GM12878 (cell line): ENCODE data around the gene PIK3R5. TPM values are rescaled to one million over a fixed set of nuclear protein-coding genes. Genes with fewer than 3 reads are reported as not detected.
A peak's percentile ranks its signal among the peaks of the same experiment; 100 is the strongest.

ENCODE experiments used
- BCL3 ChIP-seq: IDR thresholded peaks from 2 replicates; pipeline ENCODE4 v1.6.1; 2011; ENCODE audit warnings: borderline replicate concordance, low read depth, mild to moderate bottlenecking, moderate library complexity, low read length; ENCODE audit not compliant: insufficient read depth, poor library complexity, severe bottlenecking
- CREM ChIP-seq: IDR thresholded peaks from 2 replicates; pipeline ENCODE4 v1.6.1; 2014; ENCODE audit warnings: antibody characterized with exemption, low read depth
- HDGF ChIP-seq: fragments of 450-650 bp; IDR thresholded peaks from 2 replicates; pipeline ENCODE4 v1.6.1; 2016; ENCODE audit warnings: antibody characterized with exemption
- IKZF1 ChIP-seq: fragments of 450-650 bp; conservative IDR thresholded peaks from 2 replicates; pipeline ENCODE4 v1.6.1; 2017; ENCODE audit warnings: antibody characterized with exemption, mild to moderate bottlenecking
- IRF5 ChIP-seq: fragments of 450-650 bp; IDR thresholded peaks from 2 replicates; pipeline ENCODE4 v1.6.1; 2017; ENCODE audit warnings: borderline replicate concordance
- KDM1A ChIP-seq: fragments of 200-600 bp; sonication (generic); IDR thresholded peaks from 2 replicates; pipeline ENCODE4 v1.6.1; 2016; ENCODE audit warnings: borderline replicate concordance
- MTA2 ChIP-seq: fragments of 450-650 bp; IDR thresholded peaks from 2 replicates; pipeline ENCODE4 v1.6.1; 2016; ENCODE audit warnings: low read depth, mild to moderate bottlenecking, moderate library complexity
- POLR2A ChIP-seq: IDR thresholded peaks from 2 replicates; pipeline ENCODE4 v1.6.1; 2011; ENCODE audit warnings: low read depth, mild to moderate bottlenecking, low read length
- SP1 ChIP-seq: IDR thresholded peaks from one replicate; pipeline ENCODE4 v1.6.1; 2011; ENCODE audit warnings: low read depth, low read length
- TAF1 ChIP-seq: IDR thresholded peaks from 2 replicates; pipeline ENCODE4 v1.6.1; 2011; ENCODE audit warnings: mild to moderate bottlenecking, low read depth, low read length, borderline replicate concordance
- TCF3 ChIP-seq: IDR thresholded peaks from 2 replicates; pipeline ENCODE4 v1.6.1; 2012; ENCODE audit warnings: low read depth, mild to moderate bottlenecking, low read length, borderline replicate concordance; ENCODE audit not compliant: insufficient read depth
- TCF7 ChIP-seq: IDR thresholded peaks from 2 replicates; pipeline ENCODE4 v1.6.1; 2014; ENCODE audit warnings: antibody characterized with exemption, borderline replicate concordance
- YBX1 ChIP-seq: fragments of 450-650 bp; IDR thresholded peaks from 2 replicates; pipeline ENCODE4 v1.6.1; 2016; ENCODE audit warnings: antibody characterized with exemption
- ZBTB4 ChIP-seq: fragments of 450-650 bp; formaldehyde crosslinking; IDR thresholded peaks from 2 replicates; pipeline ENCODE4 v1.4.0; 2022; ENCODE audit warnings: mild to moderate bottlenecking, moderate library complexity
- polyA plus RNA-seq, 11 experiments: library from polyadenylated mRNA; depleted of rRNA in 4 of 11; unstranded in 6 of 11; stranded (reverse) in 5 of 11; fragments of >200 nt; fragmentation: Nextera tagmentation in 4 of 11; fragmentation: Illumina TruSeq in 1 of 11; extraction: Ambion mirVana in 4 of 11; extraction: Trizol in 1 of 11; gene quantifications; 1 replicate in 1 of 11; 2 replicates in 10 of 11; pipeline versions ENCODE4 v1.2.1 to v1.2.3, GENCODE V29; 2011 to 2016; ENCODE audit warnings: inconsistent platforms in 2 of 11, missing spikeins in 2 of 11, low read depth in 1 of 11
- total RNA-seq, 4 experiments: library from RNA; depleted of rRNA in 3 of 4; stranded (reverse); fragments of >200 nt in 3 of 4; fragmentation: Illumina TruSeq in 1 of 4; extraction: Trizol in 1 of 4; gene quantifications; 2 replicates each; pipeline versions ENCODE4 v1.2.1 to v1.2.3, GENCODE V29; 2013 to 2021
- TF ChIP-seq, protein P1 (sequence below): fragments of 450-650 bp; IDR thresholded peaks from 2 replicates; pipeline ENCODE4 v1.6.1; 2017; ENCODE audit warnings: mild to moderate bottlenecking
- TF ChIP-seq, protein P2 (sequence below): IDR thresholded peaks from 2 replicates; pipeline ENCODE4 v1.6.1; 2012; ENCODE audit warnings: low read length, inconsistent platforms

Gene PIK3R5
- total and polyA plus RNA-seq, 10 of the 15 experiments (the other 5 are each of a cell fraction or from before 2014, with no cell fraction given) = 9.5 to 50.8 (median 35.5) TPM

GRCh38 chr17:8855477-8856204, 109.9 kb downstream of the PIK3R5 start (continued):
- no peak; the same call in 1 of the 2 replicates for TF ChIP-seq POLR2A
- peak; percentile 96 for TF ChIP-seq BCL3
- TF ChIP-seq IKZF1 = peak; percentile 99
- TF ChIP-seq, protein P1, sequence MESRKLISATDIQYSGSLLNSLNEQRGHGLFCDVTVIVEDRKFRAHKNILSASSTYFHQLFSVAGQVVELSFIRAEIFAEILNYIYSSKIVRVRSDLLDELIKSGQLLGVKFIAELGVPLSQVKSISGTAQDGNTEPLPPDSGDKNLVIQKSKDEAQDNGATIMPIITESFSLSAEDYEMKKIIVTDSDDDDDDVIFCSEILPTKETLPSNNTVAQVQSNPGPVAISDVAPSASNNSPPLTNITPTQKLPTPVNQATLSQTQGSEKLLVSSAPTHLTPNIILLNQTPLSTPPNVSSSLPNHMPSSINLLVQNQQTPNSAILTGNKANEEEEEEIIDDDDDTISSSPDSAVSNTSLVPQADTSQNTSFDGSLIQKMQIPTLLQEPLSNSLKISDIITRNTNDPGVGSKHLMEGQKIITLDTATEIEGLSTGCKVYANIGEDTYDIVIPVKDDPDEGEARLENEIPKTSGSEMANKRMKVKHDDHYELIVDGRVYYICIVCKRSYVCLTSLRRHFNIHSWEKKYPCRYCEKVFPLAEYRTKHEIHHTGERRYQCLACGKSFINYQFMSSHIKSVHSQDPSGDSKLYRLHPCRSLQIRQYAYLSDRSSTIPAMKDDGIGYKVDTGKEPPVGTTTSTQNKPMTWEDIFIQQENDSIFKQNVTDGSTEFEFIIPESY = no peak
- TF ChIP-seq CREM = peak; percentile 92
- TF ChIP-seq MTA2 = peak; percentile 94
- TF ChIP-seq KDM1A = no peak
- TF ChIP-seq HDGF = no peak
- TF ChIP-seq, protein P2, sequence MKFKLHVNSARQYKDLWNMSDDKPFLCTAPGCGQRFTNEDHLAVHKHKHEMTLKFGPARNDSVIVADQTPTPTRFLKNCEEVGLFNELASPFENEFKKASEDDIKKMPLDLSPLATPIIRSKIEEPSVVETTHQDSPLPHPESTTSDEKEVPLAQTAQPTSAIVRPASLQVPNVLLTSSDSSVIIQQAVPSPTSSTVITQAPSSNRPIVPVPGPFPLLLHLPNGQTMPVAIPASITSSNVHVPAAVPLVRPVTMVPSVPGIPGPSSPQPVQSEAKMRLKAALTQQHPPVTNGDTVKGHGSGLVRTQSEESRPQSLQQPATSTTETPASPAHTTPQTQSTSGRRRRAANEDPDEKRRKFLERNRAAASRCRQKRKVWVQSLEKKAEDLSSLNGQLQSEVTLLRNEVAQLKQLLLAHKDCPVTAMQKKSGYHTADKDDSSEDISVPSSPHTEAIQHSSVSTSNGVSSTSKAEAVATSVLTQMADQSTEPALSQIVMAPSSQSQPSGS = peak; percentile 89
- TF ChIP-seq TAF1 = 0 out of 2 replicates have a peak, but pooled peaks have one; percentile 29
- peak; percentile 33 for TF ChIP-seq SP1
- TF ChIP-seq ZBTB4 = no peak
- no peak for TF ChIP-seq IRF5
- no peak for TF ChIP-seq YBX1
- peak; percentile 77 for TF ChIP-seq TCF3
- TF ChIP-seq TCF7 = peak; percentile 79
